ENCODE results near the gene SV2A.
A peak's percentile ranks its signal among the peaks of the same experiment; 100 is the strongest.
"Not testable (repeated sequence)": the region's sequence is repeated elsewhere in the genome, so short reads cannot be mapped to it uniquely, and the experiment has no call there.

Gene SV2A

GRCh38 chr1:149881876-149882275, 35.8 kb downstream of the SV2A start:
- TF ChIP-seq EZH2 (IDR thresholded peaks at IDR 0.05; ENCODE audit: borderline replicate concordance, low read depth, low read length, severe bottlenecking): no peak
- TF ChIP-seq CTCF (IDR thresholded peaks at IDR 0.05; ENCODE audit: borderline replicate concordance, extremely low read depth, low read length, poor library complexity, severe bottlenecking): no peak
- H3K79me2 ChIP-seq (ENCODE audit: insufficient read depth, low read length): no peaks in the 10 kb centered on the region
- peaks cover 9% of the 10 kb centered on the region for H3K4me1 ChIP-seq (ENCODE audit: insufficient read depth, low read length)
- no peaks in the 10 kb centered on the region for H3K36me3 ChIP-seq (ENCODE audit: insufficient read depth, low read length)
- no peaks in the 10 kb centered on the region for H3K9me3 ChIP-seq (ENCODE audit: insufficient read depth, low read length, severe bottlenecking)
- no peaks in the 10 kb centered on the region for H4K20me1 ChIP-seq (ENCODE audit: insufficient read depth, low read length)
- ATAC-seq (ENCODE audit: insufficient read depth, low read depth) (no peak), DNase-seq (no peak)
- no peaks in the 10 kb centered on the region for H3K27me3 ChIP-seq (ENCODE audit: insufficient read depth, low read length, poor library complexity)
- no peak overlapping the region for H3K4me2 ChIP-seq (ENCODE audit: insufficient read depth, low read length)
- no peak overlapping the region for H3K27ac ChIP-seq (ENCODE audit: low read length)
- no peak overlapping the region for H2AFZ ChIP-seq (ENCODE audit: low read depth, low read length)
- no peak overlapping the region for H3K4me3 ChIP-seq (ENCODE audit: low read depth in 1 of 2, low read length in 2 of 2)
- H3K9ac ChIP-seq (ENCODE audit: low read depth, low read length): no peak overlapping the region

- no peak overlapping the region for H3K4me2 ChIP-seq (ENCODE audit: insufficient read depth, low read length)
- no peaks in the 10 kb centered on the region for H4K20me1 ChIP-seq (ENCODE audit: insufficient read depth, low read length)
- no peak overlapping the region; the same call in 1 of the 2 replicates for H3K27ac ChIP-seq (ENCODE audit: low read length)
- TF ChIP-seq CTCF (IDR thresholded peaks at IDR 0.05; ENCODE audit: borderline replicate concordance, extremely low read depth, low read length, poor library complexity, severe bottlenecking) (no peak), EZH2 (IDR thresholded peaks at IDR 0.05; ENCODE audit: borderline replicate concordance, low read depth, low read length, severe bottlenecking) (no peak)
- no peak overlapping the region for H3K4me3 ChIP-seq (ENCODE audit: low read depth in 1 of 2, low read length in 2 of 2)
- H3K79me2 ChIP-seq (ENCODE audit: insufficient read depth, low read length): no peaks in the 10 kb centered on the region
- H3K9me3 ChIP-seq (ENCODE audit: insufficient read depth, low read length, severe bottlenecking): no peaks in the 10 kb centered on the region
- no peaks in the 10 kb centered on the region for H3K36me3 ChIP-seq (ENCODE audit: insufficient read depth, low read length)
- H3K9ac ChIP-seq (ENCODE audit: low read depth, low read length): no peak overlapping the region
- H3K4me1 ChIP-seq (ENCODE audit: insufficient read depth, low read length): peaks cover 9% of the 10 kb centered on the region
- H2AFZ ChIP-seq (ENCODE audit: low read depth, low read length): no peak overlapping the region
- ATAC-seq (ENCODE audit: insufficient read depth, low read depth): peak; percentile 66; the same call in 2 of the 3 replicates
- DNase-seq: no peak
- no peaks in the 10 kb centered on the region for H3K27me3 ChIP-seq (ENCODE audit: insufficient read depth, low read length, poor library complexity)
Measured at GRCh38 chr1:149879556-149879955, 38.1 kb downstream of the SV2A start.

- TF ChIP-seq CTCF (IDR thresholded peaks at IDR 0.05; ENCODE audit: borderline replicate concordance, extremely low read depth, low read length, poor library complexity, severe bottlenecking): no peak
- no peak for TF ChIP-seq EZH2 (IDR thresholded peaks at IDR 0.05; ENCODE audit: borderline replicate concordance, low read depth, low read length, severe bottlenecking)
- Histone ChIP-seq H3K4me2 (ENCODE audit: insufficient read depth, low read length) (no peak overlapping the region), H3K27me3 (ENCODE audit: insufficient read depth, low read length, poor library complexity) (no peaks in the 10 kb centered on the region), H3K4me1 (ENCODE audit: insufficient read depth, low read length) (peaks cover 9% of the 10 kb centered on the region), H3K36me3 (ENCODE audit: insufficient read depth, low read length) (no peaks in the 10 kb centered on the region), H3K27ac (ENCODE audit: low read length) (no peak overlapping the region), H3K9me3 (ENCODE audit: insufficient read depth, low read length, severe bottlenecking) (no peaks in the 10 kb centered on the region), H2AFZ (ENCODE audit: low read depth, low read length) (no peak overlapping the region), H3K9ac (ENCODE audit: low read depth, low read length) (no peak overlapping the region), H3K4me3 (ENCODE audit: low read depth in 1 of 2, low read length in 2 of 2) (no peak overlapping the region), H4K20me1 (ENCODE audit: insufficient read depth, low read length) (no peaks in the 10 kb centered on the region), H3K79me2 (ENCODE audit: insufficient read depth, low read length) (no peaks in the 10 kb centered on the region)
- ATAC-seq (ENCODE audit: insufficient read depth, low read depth) (no peak), DNase-seq (no peak)
Measured at GRCh38 chr1:149877211-149877946, 40.3 kb downstream of the SV2A start.

- not testable (repeated sequence) for H3K79me2 ChIP-seq (ENCODE audit: insufficient read depth, low read length); H3K9me3 ChIP-seq (ENCODE audit: insufficient read depth, low read length, severe bottlenecking); ATAC-seq (ENCODE audit: insufficient read depth, low read depth); H4K20me1 ChIP-seq (ENCODE audit: insufficient read depth, low read length); H3K36me3 ChIP-seq (ENCODE audit: insufficient read depth, low read length); H3K27ac ChIP-seq (ENCODE audit: low read length); H2AFZ ChIP-seq (ENCODE audit: low read depth, low read length); H3K4me3 ChIP-seq (ENCODE audit: low read depth in 1 of 2, low read length in 2 of 2); H3K9ac ChIP-seq (ENCODE audit: low read depth, low read length); H3K4me2 ChIP-seq (ENCODE audit: insufficient read depth, low read length); H3K4me1 ChIP-seq (ENCODE audit: insufficient read depth, low read length); H3K27me3 ChIP-seq (ENCODE audit: insufficient read depth, low read length, poor library complexity); DNase-seq
Measured at GRCh38 chr1:149873060-149873459, 44.6 kb downstream of the SV2A start.

GRCh38 chr1:149866887-149867286, 50.8 kb downstream of the SV2A start:
- not testable (repeated sequence) for H2AFZ ChIP-seq (ENCODE audit: low read depth, low read length); H3K4me1 ChIP-seq (ENCODE audit: insufficient read depth, low read length); DNase-seq; H3K4me3 ChIP-seq (ENCODE audit: low read depth in 1 of 2, low read length in 2 of 2); H3K4me2 ChIP-seq (ENCODE audit: insufficient read depth, low read length); H3K9ac ChIP-seq (ENCODE audit: low read depth, low read length); ATAC-seq (ENCODE audit: insufficient read depth, low read depth); H3K27ac ChIP-seq (ENCODE audit: low read length); H4K20me1 ChIP-seq (ENCODE audit: insufficient read depth, low read length); H3K27me3 ChIP-seq (ENCODE audit: insufficient read depth, low read length, poor library complexity); H3K36me3 ChIP-seq (ENCODE audit: insufficient read depth, low read length); H3K9me3 ChIP-seq (ENCODE audit: insufficient read depth, low read length, severe bottlenecking); H3K79me2 ChIP-seq (ENCODE audit: insufficient read depth, low read length)

GRCh38 chr1:149861497-149862054, 56.1 kb downstream of the SV2A start:
- not testable (repeated sequence) for H2AFZ ChIP-seq (ENCODE audit: low read depth, low read length); H3K4me1 ChIP-seq (ENCODE audit: insufficient read depth, low read length); H3K9me3 ChIP-seq (ENCODE audit: insufficient read depth, low read length, severe bottlenecking); H3K9ac ChIP-seq (ENCODE audit: low read depth, low read length); H3K4me2 ChIP-seq (ENCODE audit: insufficient read depth, low read length); H3K27me3 ChIP-seq (ENCODE audit: insufficient read depth, low read length, poor library complexity); H3K4me3 ChIP-seq (ENCODE audit: low read depth in 1 of 2, low read length in 2 of 2); H3K27ac ChIP-seq (ENCODE audit: low read length); H4K20me1 ChIP-seq (ENCODE audit: insufficient read depth, low read length); H3K36me3 ChIP-seq (ENCODE audit: insufficient read depth, low read length); H3K79me2 ChIP-seq (ENCODE audit: insufficient read depth, low read length); DNase-seq
- ATAC-seq (ENCODE audit: insufficient read depth, low read depth): peak; percentile 16
